WTC11 (cell line): Measurements from ENCODE around the gene RAB11FIP3. TPM values are rescaled to one million over a fixed set of nuclear protein-coding genes. Genes with fewer than 3 reads are reported as not detected.

Experiments
- ATAC-seq: fragments of 200-7000 bp; cut with Tn5 transposase; 2 replicates; pipeline ENCODE4 v1.10.0; 2021; ENCODE audit warnings: mild to moderate bottlenecking, moderate library complexity
- CTCF ChIA-PET: fragments of 300-600 bp; sonication (Branson Sonifier 250); formaldehyde crosslinking; loops from one replicate; lab custom pipeline; 2021; ENCODE audit warnings: antibody characterized with exemption; lab: Charles Lee
- POLR2A ChIA-PET: fragments of 350-600 bp; sonication (Branson Sonifier 250); formaldehyde crosslinking; loops from one replicate; lab custom pipeline; 2021; ENCODE audit warnings: antibody characterized with exemption; lab: Charles Lee
- DNase-seq: peaks from one replicate; pipeline ENCODE4 v3.0.0; 2021; ENCODE audit warnings: low spot score
- H3K27ac Mint-ChIP-seq: 2 replicates; pipeline ENCODE4 v1.8.0; 2021; ENCODE audit warnings: mixed read lengths
- H3K27me3 Mint-ChIP-seq: 2 replicates; pipeline ENCODE4 v1.8.0; 2021; ENCODE audit warnings: low read depth, mild to moderate bottlenecking, moderate library complexity, mixed read lengths
- H3K36me3 Mint-ChIP-seq: 2 replicates; pipeline ENCODE4 v1.8.0; 2021; ENCODE audit warnings: mixed read lengths
- H3K4me1 Mint-ChIP-seq: 2 replicates; pipeline ENCODE4 v1.8.0; 2022; ENCODE audit warnings: mixed read lengths
- H3K4me3 Mint-ChIP-seq: 2 replicates; pipeline ENCODE4 v1.8.0; 2021; ENCODE audit warnings: mild to moderate bottlenecking, moderate library complexity, mixed read lengths
- H3K9me3 Mint-ChIP-seq: 2 replicates; pipeline ENCODE4 v1.8.0; 2021; ENCODE audit warnings: mixed read lengths
- ATF1 ChIP-seq: sonication (generic); formaldehyde crosslinking; IDR thresholded peaks from 2 replicates; pipeline ENCODE4 v1.8.1; 2023; ENCODE audit warnings: mild to moderate bottlenecking, moderate library complexity, missing genetic modification reagents
- FOXP4 ChIP-seq: sonication (generic); formaldehyde crosslinking; IDR thresholded peaks from 2 replicates; pipeline ENCODE4 v1.8.0; 2022; ENCODE audit warnings: mild to moderate bottlenecking, missing genetic modification reagents
- HMGA2 ChIP-seq: fragments of 250-450 bp; sonication (Bioruptor Pico); IDR thresholded peaks from 2 replicates; pipeline ENCODE4 v1.4.0; 2021; ENCODE audit warnings: mild to moderate bottlenecking, moderate library complexity
- KAT7 ChIP-seq: sonication (generic); formaldehyde crosslinking; IDR thresholded peaks from 2 replicates; pipeline ENCODE4 v1.8.1; 2023; ENCODE audit warnings: missing genetic modification reagents, mild to moderate bottlenecking, borderline replicate concordance
- NR2C2 ChIP-seq: sonication (generic); formaldehyde crosslinking; IDR thresholded peaks from 2 replicates; pipeline ENCODE4 v1.8.0; 2022; ENCODE audit warnings: mild to moderate bottlenecking, missing genetic modification reagents
- NR3C1 ChIP-seq: sonication (generic); formaldehyde crosslinking; conservative IDR thresholded peaks from 2 replicates; pipeline ENCODE4 v1.8.1; 2023; ENCODE audit warnings: low read depth, mild to moderate bottlenecking, missing genetic modification reagents
- RELA ChIP-seq: sonication (generic); formaldehyde crosslinking; IDR thresholded peaks from 2 replicates; pipeline ENCODE4 v1.8.1; 2022; ENCODE audit warnings: missing genetic modification reagents, mild to moderate bottlenecking, borderline replicate concordance
- TEAD1 ChIP-seq: sonication (generic); formaldehyde crosslinking; IDR thresholded peaks from 2 replicates; pipeline ENCODE4 v1.8.0; 2022; ENCODE audit warnings: mild to moderate bottlenecking, missing genetic modification reagents
- ZBTB21 ChIP-seq: sonication (generic); formaldehyde crosslinking; IDR thresholded peaks from 2 replicates; pipeline ENCODE4 v1.8.1; 2023; ENCODE audit warnings: mild to moderate bottlenecking, missing genetic modification reagents, borderline replicate concordance
- ZNF121 ChIP-seq: sonication (generic); formaldehyde crosslinking; IDR thresholded peaks from 2 replicates; pipeline ENCODE4 v1.8.0; 2023; ENCODE audit warnings: missing genetic modification reagents
- ZNF396 ChIP-seq: fragments of 250-450 bp; sonication (Bioruptor Pico); IDR thresholded peaks from 2 replicates; pipeline ENCODE4 v1.8.0; 2021; ENCODE audit warnings: mild to moderate bottlenecking, moderate library complexity, borderline replicate concordance
- total RNA-seq: library from RNA; stranded (reverse); gene quantifications from 3 replicates; pipeline ENCODE4 v1.2.3, GENCODE V29; 2021
- TF ChIP-seq, protein P1 (sequence below): sonication (generic); formaldehyde crosslinking; IDR thresholded peaks from 2 replicates; pipeline ENCODE4 v1.8.1; 2023; ENCODE audit warnings: mild to moderate bottlenecking, missing genetic modification reagents
- TF ChIP-seq, protein P2 (sequence below): sonication (generic); formaldehyde crosslinking; IDR thresholded peaks from 2 replicates; pipeline ENCODE4 v1.8.0; 2023; ENCODE audit warnings: mild to moderate bottlenecking, missing genetic modification reagents
- TF ChIP-seq, protein P3 (sequence below): fragments of 250-450 bp; sonication (Bioruptor Pico); IDR thresholded peaks from 2 replicates; pipeline ENCODE4 v1.9.0; 2021; ENCODE audit warnings: mild to moderate bottlenecking, borderline replicate concordance
- TF ChIP-seq, protein P4 (sequence below): sonication (generic); formaldehyde crosslinking; IDR thresholded peaks from 2 replicates; pipeline ENCODE4 v1.8.1; 2022; ENCODE audit warnings: low read depth, missing genetic modification reagents, borderline replicate concordance

The RAB11FIP3 gene
- total RNA-seq, 1 experiment from 2014 or later, result 38.6 TPM

DNA sequence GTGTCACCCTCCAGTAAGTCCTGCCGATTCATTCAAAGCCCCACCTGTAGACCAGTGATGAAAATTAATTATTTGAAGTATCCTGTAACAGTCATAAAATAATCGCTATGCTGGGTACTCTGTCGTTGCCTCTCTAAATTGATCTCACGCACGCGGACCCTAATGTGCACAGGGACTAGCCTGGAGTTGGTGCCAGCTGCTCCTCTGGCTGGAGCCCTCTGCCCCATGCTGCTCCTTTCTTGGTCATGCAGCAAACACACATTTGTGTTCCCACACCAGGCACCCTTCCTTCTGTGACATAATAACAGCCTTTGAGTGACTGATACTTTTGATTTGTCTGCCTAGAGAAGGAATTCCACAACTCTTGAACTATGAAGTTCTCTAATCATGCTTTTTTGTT lies 16.0 kb downstream of the RAB11FIP3 start:
- ChIA-PET CTCF (interaction anchor here (1.5 kb wide), 1 partner anchor 138 kb away, joined by 3 read pairs; no protein-coding TSS in a partner anchor), POLR2A (no interaction called here)
- Mint-ChIP-seq H3K27me3 (no peaks in the 10 kb centered on the region), H3K36me3 (no peaks in the 10 kb centered on the region), H3K4me1 (peaks cover 3% of the 10 kb centered on the region; the same call in 1 of the 2 replicates), H3K9me3 (no peaks in the 10 kb centered on the region), H3K4me3 (no peak overlapping the region), H3K27ac (peak overlapping the region; percentile 72)
- ATAC-seq (no peak), DNase-seq (no peak)
- TF ChIP-seq, protein P1, sequence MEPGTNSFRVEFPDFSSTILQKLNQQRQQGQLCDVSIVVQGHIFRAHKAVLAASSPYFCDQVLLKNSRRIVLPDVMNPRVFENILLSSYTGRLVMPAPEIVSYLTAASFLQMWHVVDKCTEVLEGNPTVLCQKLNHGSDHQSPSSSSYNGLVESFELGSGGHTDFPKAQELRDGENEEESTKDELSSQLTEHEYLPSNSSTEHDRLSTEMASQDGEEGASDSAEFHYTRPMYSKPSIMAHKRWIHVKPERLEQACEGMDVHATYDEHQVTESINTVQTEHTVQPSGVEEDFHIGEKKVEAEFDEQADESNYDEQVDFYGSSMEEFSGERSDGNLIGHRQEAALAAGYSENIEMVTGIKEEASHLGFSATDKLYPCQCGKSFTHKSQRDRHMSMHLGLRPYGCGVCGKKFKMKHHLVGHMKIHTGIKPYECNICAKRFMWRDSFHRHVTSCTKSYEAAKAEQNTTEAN (CRISPR knock-in tag), result no peak
- TF ChIP-seq FOXP4 (CRISPR knock-in tag) (no peak), ZNF396 (CRISPR knock-in tag) (no peak), HMGA2 (no peak), RELA (CRISPR knock-in tag) (no peak), NR2C2 (no peak), NR3C1 (no peak), KAT7 (CRISPR knock-in tag) (no peak), ATF1 (CRISPR knock-in tag) (no peak), TEAD1 (CRISPR knock-in tag) (no peak), ZBTB21 (CRISPR knock-in tag) (no peak), ZNF121 (CRISPR knock-in tag) (no peak)
- TF ChIP-seq, protein P2, sequence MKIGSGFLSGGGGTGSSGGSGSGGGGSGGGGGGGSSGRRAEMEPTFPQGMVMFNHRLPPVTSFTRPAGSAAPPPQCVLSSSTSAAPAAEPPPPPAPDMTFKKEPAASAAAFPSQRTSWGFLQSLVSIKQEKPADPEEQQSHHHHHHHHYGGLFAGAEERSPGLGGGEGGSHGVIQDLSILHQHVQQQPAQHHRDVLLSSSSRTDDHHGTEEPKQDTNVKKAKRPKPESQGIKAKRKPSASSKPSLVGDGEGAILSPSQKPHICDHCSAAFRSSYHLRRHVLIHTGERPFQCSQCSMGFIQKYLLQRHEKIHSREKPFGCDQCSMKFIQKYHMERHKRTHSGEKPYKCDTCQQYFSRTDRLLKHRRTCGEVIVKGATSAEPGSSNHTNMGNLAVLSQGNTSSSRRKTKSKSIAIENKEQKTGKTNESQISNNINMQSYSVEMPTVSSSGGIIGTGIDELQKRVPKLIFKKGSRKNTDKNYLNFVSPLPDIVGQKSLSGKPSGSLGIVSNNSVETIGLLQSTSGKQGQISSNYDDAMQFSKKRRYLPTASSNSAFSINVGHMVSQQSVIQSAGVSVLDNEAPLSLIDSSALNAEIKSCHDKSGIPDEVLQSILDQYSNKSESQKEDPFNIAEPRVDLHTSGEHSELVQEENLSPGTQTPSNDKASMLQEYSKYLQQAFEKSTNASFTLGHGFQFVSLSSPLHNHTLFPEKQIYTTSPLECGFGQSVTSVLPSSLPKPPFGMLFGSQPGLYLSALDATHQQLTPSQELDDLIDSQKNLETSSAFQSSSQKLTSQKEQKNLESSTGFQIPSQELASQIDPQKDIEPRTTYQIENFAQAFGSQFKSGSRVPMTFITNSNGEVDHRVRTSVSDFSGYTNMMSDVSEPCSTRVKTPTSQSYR (CRISPR knock-in tag), result no peak
- TF ChIP-seq, protein P3, sequence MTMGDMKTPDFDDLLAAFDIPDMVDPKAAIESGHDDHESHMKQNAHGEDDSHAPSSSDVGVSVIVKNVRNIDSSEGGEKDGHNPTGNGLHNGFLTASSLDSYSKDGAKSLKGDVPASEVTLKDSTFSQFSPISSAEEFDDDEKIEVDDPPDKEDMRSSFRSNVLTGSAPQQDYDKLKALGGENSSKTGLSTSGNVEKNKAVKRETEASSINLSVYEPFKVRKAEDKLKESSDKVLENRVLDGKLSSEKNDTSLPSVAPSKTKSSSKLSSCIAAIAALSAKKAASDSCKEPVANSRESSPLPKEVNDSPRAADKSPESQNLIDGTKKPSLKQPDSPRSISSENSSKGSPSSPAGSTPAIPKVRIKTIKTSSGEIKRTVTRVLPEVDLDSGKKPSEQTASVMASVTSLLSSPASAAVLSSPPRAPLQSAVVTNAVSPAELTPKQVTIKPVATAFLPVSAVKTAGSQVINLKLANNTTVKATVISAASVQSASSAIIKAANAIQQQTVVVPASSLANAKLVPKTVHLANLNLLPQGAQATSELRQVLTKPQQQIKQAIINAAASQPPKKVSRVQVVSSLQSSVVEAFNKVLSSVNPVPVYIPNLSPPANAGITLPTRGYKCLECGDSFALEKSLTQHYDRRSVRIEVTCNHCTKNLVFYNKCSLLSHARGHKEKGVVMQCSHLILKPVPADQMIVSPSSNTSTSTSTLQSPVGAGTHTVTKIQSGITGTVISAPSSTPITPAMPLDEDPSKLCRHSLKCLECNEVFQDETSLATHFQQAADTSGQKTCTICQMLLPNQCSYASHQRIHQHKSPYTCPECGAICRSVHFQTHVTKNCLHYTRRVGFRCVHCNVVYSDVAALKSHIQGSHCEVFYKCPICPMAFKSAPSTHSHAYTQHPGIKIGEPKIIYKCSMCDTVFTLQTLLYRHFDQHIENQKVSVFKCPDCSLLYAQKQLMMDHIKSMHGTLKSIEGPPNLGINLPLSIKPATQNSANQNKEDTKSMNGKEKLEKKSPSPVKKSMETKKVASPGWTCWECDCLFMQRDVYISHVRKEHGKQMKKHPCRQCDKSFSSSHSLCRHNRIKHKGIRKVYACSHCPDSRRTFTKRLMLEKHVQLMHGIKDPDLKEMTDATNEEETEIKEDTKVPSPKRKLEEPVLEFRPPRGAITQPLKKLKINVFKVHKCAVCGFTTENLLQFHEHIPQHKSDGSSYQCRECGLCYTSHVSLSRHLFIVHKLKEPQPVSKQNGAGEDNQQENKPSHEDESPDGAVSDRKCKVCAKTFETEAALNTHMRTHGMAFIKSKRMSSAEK, result no peak
- TF ChIP-seq, protein P4, sequence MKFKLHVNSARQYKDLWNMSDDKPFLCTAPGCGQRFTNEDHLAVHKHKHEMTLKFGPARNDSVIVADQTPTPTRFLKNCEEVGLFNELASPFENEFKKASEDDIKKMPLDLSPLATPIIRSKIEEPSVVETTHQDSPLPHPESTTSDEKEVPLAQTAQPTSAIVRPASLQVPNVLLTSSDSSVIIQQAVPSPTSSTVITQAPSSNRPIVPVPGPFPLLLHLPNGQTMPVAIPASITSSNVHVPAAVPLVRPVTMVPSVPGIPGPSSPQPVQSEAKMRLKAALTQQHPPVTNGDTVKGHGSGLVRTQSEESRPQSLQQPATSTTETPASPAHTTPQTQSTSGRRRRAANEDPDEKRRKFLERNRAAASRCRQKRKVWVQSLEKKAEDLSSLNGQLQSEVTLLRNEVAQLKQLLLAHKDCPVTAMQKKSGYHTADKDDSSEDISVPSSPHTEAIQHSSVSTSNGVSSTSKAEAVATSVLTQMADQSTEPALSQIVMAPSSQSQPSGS, result no peak
